Calu3 (cell line): ENCODE measurements around the gene RETREG3. TPM values are rescaled to one million over a fixed set of nuclear protein-coding genes. Genes with fewer than 3 reads are reported as not detected.
A peak's percentile ranks its signal among the peaks of the same experiment; 100 is the strongest.
"Not testable (repeated sequence)": the region's sequence is repeated elsewhere in the genome, so short reads cannot be mapped to it uniquely, and the experiment has no call there.

Experiments used
- BruUV-seq: library from RNA; stranded (reverse); fragments of 400-500 nt; replicated peaks from 2 replicates; lab custom pipeline; 2021; lab: Mats Ljungman, UMichigan
- CTCF ChIA-PET: fragments of 300-600 bp; sonication (Branson Sonifier 250); formaldehyde crosslinking; loops from one replicate; lab custom pipeline; 2022; ENCODE audit warnings: antibody characterized with exemption; lab: Charles Lee
- DNase-seq: peaks from one replicate; pipeline ENCODE4 v3.0.0; 2022
- H3K27ac Mint-ChIP-seq: one replicate; pipeline ENCODE4 v1.8.0; 2022; ENCODE audit warnings: mixed read lengths; ENCODE audit not compliant: unreplicated experiment
- H3K27me3 Mint-ChIP-seq: one replicate; pipeline ENCODE4 v1.8.0; 2022; ENCODE audit warnings: mixed read lengths; ENCODE audit not compliant: unreplicated experiment
- H3K36me3 Mint-ChIP-seq: one replicate; pipeline ENCODE4 v1.8.0; 2022; ENCODE audit warnings: mild to moderate bottlenecking, moderate library complexity, mixed read lengths; ENCODE audit not compliant: insufficient read depth, unreplicated experiment
- H3K4me1 Mint-ChIP-seq: one replicate; pipeline ENCODE4 v1.8.0; 2022; ENCODE audit warnings: mild to moderate bottlenecking, low read depth, mixed read lengths; ENCODE audit not compliant: unreplicated experiment
- H3K4me3 Mint-ChIP-seq: one replicate; pipeline ENCODE4 v1.8.0; 2022; ENCODE audit warnings: mild to moderate bottlenecking, low read depth, moderate library complexity, mixed read lengths; ENCODE audit not compliant: unreplicated experiment
- H3K9me3 Mint-ChIP-seq: one replicate; pipeline ENCODE4 v1.8.0; 2022; ENCODE audit warnings: low read depth, mixed read lengths; ENCODE audit not compliant: unreplicated experiment
- CTCF ChIP-seq: fragments of 200-600 bp; IDR thresholded peaks from one replicate; pipeline ENCODE4 v1.8.0; 2022; ENCODE audit warnings: antibody characterized with exemption; ENCODE audit not compliant: unreplicated experiment
- intact Hi-C: fragments of 100-400 bp; cut with micrococcal nuclease; formaldehyde crosslinking; loops from one replicate; pipeline ENCODE4 v1.10.0; 2022; ENCODE audit not compliant: unreplicated experiment
- total RNA-seq: library from RNA; stranded (reverse); gene quantifications from 2 replicates; pipeline ENCODE4 v1.2.3, GENCODE V29; 2022

The RETREG3 gene
- total RNA-seq, 1 experiment from 2014 or later = 71.2 TPM

GRCh38 chr17:42544874-42545283 lies 64.3 kb downstream of the RETREG3 start:
- no peak for DNase-seq
- no peak for TF ChIP-seq CTCF
- BruUV-seq = no TSS peak
- peaks cover 40% of the 10 kb centered on the region for H3K4me1 Mint-ChIP-seq
- peaks cover 73% of the 10 kb centered on the region for H3K36me3 Mint-ChIP-seq
- CTCF ChIA-PET = no interaction called here
- no peak overlapping the region for H3K4me3 Mint-ChIP-seq
- no peaks in the 10 kb centered on the region for H3K27me3 Mint-ChIP-seq
- intact Hi-C loops = no loop called here
- peak overlapping the region; percentile 19 for H3K27ac Mint-ChIP-seq
- H3K9me3 Mint-ChIP-seq = no peaks in the 10 kb centered on the region

- no peak for DNase-seq
- BruUV-seq = no TSS peak
- CTCF ChIA-PET = interaction anchor here (0.5 kb wide), 1 partner anchor 400 kb away, joined by 3 read pairs; no protein-coding TSS in a partner anchor
- Mint-ChIP-seq H3K4me3 (no peak overlapping the region), H3K27ac (no peak overlapping the region), H3K9me3 (no peaks in the 10 kb centered on the region), H3K27me3 (no peaks in the 10 kb centered on the region), H3K4me1 (peaks cover 33% of the 10 kb centered on the region), H3K36me3 (peaks cover 86% of the 10 kb centered on the region)
- intact Hi-C loops = no loop called here
- TF ChIP-seq CTCF = no peak
These were observed 65.7 kb downstream of the RETREG3 start for GRCh38 chr17:42543190-42544079.

- no TSS peak for BruUV-seq
- no peaks in the 10 kb centered on the region for H3K9me3 Mint-ChIP-seq
- H3K4me3 Mint-ChIP-seq = no peak overlapping the region
- H3K4me1 Mint-ChIP-seq = peaks cover 33% of the 10 kb centered on the region
- intact Hi-C loops = no loop called here
- TF ChIP-seq CTCF = no peak
- no peak for DNase-seq
- H3K36me3 Mint-ChIP-seq = peaks cover 86% of the 10 kb centered on the region
- peak overlapping the region; percentile 4 for H3K27ac Mint-ChIP-seq
- CTCF ChIA-PET = interaction anchor here (0.7 to 1.6 kb wide), 3 partner anchors 13 to 21 kb away, joined by 4 to 6 read pairs (median 5); no protein-coding TSS in a partner anchor
- H3K27me3 Mint-ChIP-seq = no peaks in the 10 kb centered on the region
These were observed 67.9 kb downstream of the RETREG3 start for GRCh38 chr17:42541041-42541833.

GRCh38 chr17:42540558-42540957 lies 68.6 kb downstream of the RETREG3 start:
- H3K27me3 Mint-ChIP-seq, intact Hi-C loops, DNase-seq, H3K9me3 Mint-ChIP-seq, H3K4me3 Mint-ChIP-seq, BruUV-seq: not testable (repeated sequence)
- CTCF ChIA-PET = interaction anchor here (0.5 to 1.6 kb wide), 5 partner anchors 13 to 242 kb away, joined by 3 to 6 read pairs (median 4); no protein-coding TSS in a partner anchor
- peaks cover 39% of the 10 kb centered on the region for H3K4me1 Mint-ChIP-seq
- peaks cover 88% of the 10 kb centered on the region for H3K36me3 Mint-ChIP-seq
- peak overlapping the region; percentile 4 for H3K27ac Mint-ChIP-seq
